ENCODE results near the gene CLDN1. TPM values are rescaled to one million over a fixed set of nuclear protein-coding genes. Genes with fewer than 3 reads are reported as not detected.

Gene CLDN1
- polyA plus RNA-seq, 1 of the 3 experiments (the other 2 are of a cell fraction), result 0.82 TPM

DNA sequence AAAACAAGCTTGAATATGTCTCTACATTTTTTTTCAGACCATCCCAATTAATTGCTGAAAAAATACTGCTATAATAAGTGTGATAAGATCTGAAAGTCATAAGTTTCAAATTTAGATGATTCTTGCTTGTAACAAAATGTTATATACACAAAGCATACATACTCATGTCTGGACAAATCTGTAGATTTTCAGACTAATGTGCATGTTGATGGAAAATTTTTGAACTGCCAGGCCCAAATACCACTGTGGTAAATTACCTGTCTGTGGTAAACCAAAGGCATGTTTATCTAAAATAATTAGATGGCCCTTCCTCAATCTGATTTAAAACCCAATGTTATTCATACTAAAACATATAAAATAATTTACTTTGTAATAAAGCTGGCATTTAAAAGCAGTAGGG lies 34.0 kb upstream of the CLDN1 start:
- TF ChIP-seq SMC3 (IDR thresholded peaks at IDR 0.05; ENCODE audit: low read depth, low read length), result no peak
- TF ChIP-seq, protein P1, sequence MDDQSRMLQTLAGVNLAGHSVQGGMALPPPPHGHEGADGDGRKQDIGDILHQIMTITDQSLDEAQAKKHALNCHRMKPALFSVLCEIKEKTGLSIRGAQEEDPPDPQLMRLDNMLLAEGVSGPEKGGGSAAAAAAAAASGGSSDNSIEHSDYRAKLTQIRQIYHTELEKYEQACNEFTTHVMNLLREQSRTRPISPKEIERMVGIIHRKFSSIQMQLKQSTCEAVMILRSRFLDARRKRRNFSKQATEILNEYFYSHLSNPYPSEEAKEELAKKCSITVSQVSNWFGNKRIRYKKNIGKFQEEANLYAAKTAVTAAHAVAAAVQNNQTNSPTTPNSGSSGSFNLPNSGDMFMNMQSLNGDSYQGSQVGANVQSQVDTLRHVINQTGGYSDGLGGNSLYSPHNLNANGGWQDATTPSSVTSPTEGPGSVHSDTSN (IDR thresholded peaks at IDR 0.05), result no peak
- TF ChIP-seq, protein P2, sequence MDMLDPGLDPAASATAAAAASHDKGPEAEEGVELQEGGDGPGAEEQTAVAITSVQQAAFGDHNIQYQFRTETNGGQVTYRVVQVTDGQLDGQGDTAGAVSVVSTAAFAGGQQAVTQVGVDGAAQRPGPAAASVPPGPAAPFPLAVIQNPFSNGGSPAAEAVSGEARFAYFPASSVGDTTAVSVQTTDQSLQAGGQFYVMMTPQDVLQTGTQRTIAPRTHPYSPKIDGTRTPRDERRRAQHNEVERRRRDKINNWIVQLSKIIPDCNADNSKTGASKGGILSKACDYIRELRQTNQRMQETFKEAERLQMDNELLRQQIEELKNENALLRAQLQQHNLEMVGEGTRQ (IDR thresholded peaks at IDR 0.05; ENCODE audit: borderline replicate concordance, low read depth, low read length), result no peak
- POLR2A ChIA-PET, result no interaction called here

DNA sequence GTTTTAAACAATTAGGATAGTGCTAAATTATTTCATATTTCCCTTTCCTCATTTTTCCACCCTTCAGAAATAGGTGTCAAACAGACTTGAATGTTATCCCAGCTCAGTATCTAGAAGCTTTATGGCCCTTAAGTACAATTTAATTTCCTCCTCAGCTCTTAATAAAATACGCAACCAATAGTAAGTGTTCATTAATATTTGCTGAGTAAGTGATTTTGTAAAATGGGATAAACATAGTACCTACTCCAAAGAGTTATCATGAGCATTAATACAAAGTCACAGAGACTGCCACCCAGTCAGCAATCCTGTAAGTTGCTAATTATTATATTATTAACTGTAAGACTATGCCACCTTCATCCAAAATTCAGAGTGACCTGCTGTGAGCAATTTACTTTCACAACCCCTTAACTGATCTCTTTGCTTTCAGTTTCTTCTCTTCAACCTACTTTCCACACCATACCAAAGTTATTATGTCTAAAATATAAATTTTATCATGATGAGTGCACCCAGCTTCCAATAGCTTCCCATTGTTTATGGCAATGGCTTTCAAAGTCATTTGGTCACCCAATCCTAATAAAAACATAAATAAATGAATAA lies 30.7 kb upstream of the CLDN1 start:
- H3K27me3 ChIP-seq (ENCODE audit: insufficient read depth), result peaks cover 8% of the 10 kb centered on the region; the same call in 1 of the 2 replicates
- WGBS (ENCODE audit: low lambda C conversion rate), result 16% methylated on average over 1 of the region's 1 CpG
- H3K4me3 ChIP-seq (ENCODE audit: low read depth in 2 of 2, low read length in 1 of 2), result no peak overlapping the region
- ChIA-PET CTCF (no interaction called here), POLR2A (no interaction called here)
- H3K36me3 ChIP-seq (replicated peaks in 1 of 2; ENCODE audit: control insufficient read depth in 1 of 2, insufficient read depth in 2 of 2, low read length in 1 of 2), result no peaks in the 10 kb centered on the region
- no peak overlapping the region for H3K27ac ChIP-seq (ENCODE audit: low read depth in 2 of 2, low read length in 1 of 2)
- no peaks in the 10 kb centered on the region for H3K79me2 ChIP-seq (ENCODE audit: insufficient read depth)
- no peak overlapping the region for H3K9ac ChIP-seq
- H3K9me2 ChIP-seq, result no peaks in the 10 kb centered on the region
- DNase-seq, result no peak
- no peak overlapping the region for H2AFZ ChIP-seq (ENCODE audit: low read depth)
- no peaks in the 10 kb centered on the region for H4K20me1 ChIP-seq (ENCODE audit: insufficient read depth)
- no peak overlapping the region for H3K4me2 ChIP-seq
- no peaks in the 10 kb centered on the region; the same call in 1 of the 2 replicates for H3K9me3 ChIP-seq
- H3K4me1 ChIP-seq (ENCODE audit: control insufficient read depth in 1 of 2, insufficient read depth in 2 of 2, low read depth in 1 of 2, low read length in 1 of 2), result no peaks in the 10 kb centered on the region
- no peaks in the 10 kb centered on the region for H3F3A ChIP-seq (replicated peaks; ENCODE audit: insufficient read depth)
- TF ChIP-seq TAF1 (IDR thresholded peaks at IDR 0.05; ENCODE audit: borderline replicate concordance, low read depth, low read length) (no peak), MEF2A (IDR thresholded peaks at IDR 0.05; ENCODE audit: borderline replicate concordance, low read depth) (no peak), TCF12 (IDR thresholded peaks at IDR 0.05) (no peak), TEAD4 (IDR thresholded peaks at IDR 0.05; ENCODE audit: borderline replicate concordance, insufficient read depth) (no peak), FOXJ3 (CRISPR knock-in tag; IDR thresholded peaks at IDR 0.05) (no peak), RFX5 (IDR thresholded peaks at IDR 0.05; ENCODE audit: low read length) (no peak), SIN3A (IDR thresholded peaks at IDR 0.05; ENCODE audit: borderline replicate concordance, low read depth, low read length) (no peak), FOSL2 (IDR thresholded peaks at IDR 0.05; ENCODE audit: borderline replicate concordance, low read depth) (no peak), JUND (IDR thresholded peaks at IDR 0.05) (no peak), RCOR1 (IDR thresholded peaks at IDR 0.05; ENCODE audit: low read length) (no peak), NRF1 (IDR thresholded peaks at IDR 0.05; ENCODE audit: low read depth, low read length) (no peak), RAD21 (IDR thresholded peaks at IDR 0.05; ENCODE audit: low read length) (no peak), MXI1 (IDR thresholded peaks at IDR 0.05; ENCODE audit: low read depth, low read length) (no peak), EP300 (IDR thresholded peaks at IDR 0.05; ENCODE audit: borderline replicate concordance in 1 of 2, low read depth in 1 of 2, low read length in 1 of 2) (no peak), GATA2 (CRISPR knock-in tag; IDR thresholded peaks at IDR 0.05) (no peak)
- TF ChIP-seq, protein P1 (IDR thresholded peaks at IDR 0.05), result no peak
- TF ChIP-seq, protein P3, sequence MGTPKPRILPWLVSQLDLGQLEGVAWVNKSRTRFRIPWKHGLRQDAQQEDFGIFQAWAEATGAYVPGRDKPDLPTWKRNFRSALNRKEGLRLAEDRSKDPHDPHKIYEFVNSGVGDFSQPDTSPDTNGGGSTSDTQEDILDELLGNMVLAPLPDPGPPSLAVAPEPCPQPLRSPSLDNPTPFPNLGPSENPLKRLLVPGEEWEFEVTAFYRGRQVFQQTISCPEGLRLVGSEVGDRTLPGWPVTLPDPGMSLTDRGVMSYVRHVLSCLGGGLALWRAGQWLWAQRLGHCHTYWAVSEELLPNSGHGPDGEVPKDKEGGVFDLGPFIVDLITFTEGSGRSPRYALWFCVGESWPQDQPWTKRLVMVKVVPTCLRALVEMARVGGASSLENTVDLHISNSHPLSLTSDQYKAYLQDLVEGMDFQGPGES (IDR thresholded peaks at IDR 0.05; ENCODE audit: low read depth, low read length), result no peak

More for the DNA sequence above, 34.0 kb upstream of the CLDN1 start:
- CTCF ChIA-PET, result interaction anchor here (1.4 kb wide), 1 partner anchor 34 kb away, joined by 4 read pairs; the partner anchor contains the start of gene CLDN1
- H3K4me1 ChIP-seq (ENCODE audit: control insufficient read depth in 1 of 2, insufficient read depth in 2 of 2, low read depth in 1 of 2, low read length in 1 of 2), result no peaks in the 10 kb centered on the region
- H3F3A ChIP-seq (replicated peaks; ENCODE audit: insufficient read depth), result no peaks in the 10 kb centered on the region
- H3K27me3 ChIP-seq (ENCODE audit: insufficient read depth), result 0 out of 2 replicates have a peak, but pooled peaks cover under 1% of the 10 kb centered on the region
- H3K79me2 ChIP-seq (ENCODE audit: insufficient read depth), result no peaks in the 10 kb centered on the region
- H3K27ac ChIP-seq (ENCODE audit: low read depth in 2 of 2, low read length in 1 of 2), result no peak overlapping the region
- no peak for DNase-seq
- no peaks in the 10 kb centered on the region; the same call in 1 of the 2 replicates for H3K9me3 ChIP-seq
- H4K20me1 ChIP-seq (ENCODE audit: insufficient read depth), result no peaks in the 10 kb centered on the region
- no peak overlapping the region for H2AFZ ChIP-seq (ENCODE audit: low read depth)
- H3K4me3 ChIP-seq (ENCODE audit: low read depth in 2 of 2, low read length in 1 of 2), result no peak overlapping the region
- H3K9me2 ChIP-seq, result no peaks in the 10 kb centered on the region
- H3K4me2 ChIP-seq, result no peak overlapping the region
- no peaks in the 10 kb centered on the region for H3K36me3 ChIP-seq (replicated peaks in 1 of 2; ENCODE audit: control insufficient read depth in 1 of 2, insufficient read depth in 2 of 2, low read length in 1 of 2)
- no peak overlapping the region for H3K9ac ChIP-seq

Measured in SK-N-SH (cell line).